ENCODE results near the gene C1orf74.

Gene C1orf74

DNA sequence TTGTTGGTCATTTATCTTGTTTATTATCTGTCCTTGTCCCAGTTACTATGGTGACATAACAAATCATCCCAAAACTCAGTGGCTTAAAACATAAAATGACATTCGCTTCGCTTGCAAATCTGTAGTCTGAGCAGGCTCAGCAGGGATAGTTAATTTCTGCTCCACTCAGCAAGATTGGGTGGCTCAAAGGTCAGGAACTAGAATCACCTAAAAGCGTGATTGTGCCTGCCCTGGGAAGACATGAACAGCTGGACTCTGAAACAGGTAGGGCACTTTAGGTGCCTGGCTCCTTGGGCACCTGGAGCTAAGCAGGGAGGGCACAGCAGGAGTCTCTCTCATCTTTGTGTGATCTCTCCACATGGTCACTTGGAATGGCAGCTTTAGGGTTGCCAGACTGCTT, 43.2 kb downstream of the C1orf74 start:
- Histone ChIP-seq H3K9ac (ENCODE audit: low read length) (no peak overlapping the region), H3K27me3 (ENCODE audit: control insufficient read depth in 1 of 2, insufficient read depth in 1 of 2, low read length in 2 of 2) (peaks cover 0 to 8% of the 10 kb centered on the region in 2 experiments), H4K91ac (ENCODE audit: low read length) (no peak overlapping the region), H2BK5ac (ENCODE audit: low read depth, low read length, poor library complexity, severe bottlenecking) (no peak overlapping the region), H3K23ac (ENCODE audit: low read length in 2 of 2) (no peak overlapping the region), H3K79me1 (replicated peaks; ENCODE audit: low read length, poor library complexity, severe bottlenecking) (no peaks in the 10 kb centered on the region), H3K4ac (ENCODE audit: low read depth in 1 of 2, low read length in 2 of 2) (no peak overlapping the region), H2AFZ (ENCODE audit: low read depth, low read length) (no peak overlapping the region), H3K4me2 (ENCODE audit: low read length, poor library complexity, severe bottlenecking) (no peak overlapping the region), H3K14ac (ENCODE audit: low read length in 2 of 2) (no peak overlapping the region), H3K9me3 (ENCODE audit: control insufficient read depth, low read length) (no peaks in the 10 kb centered on the region), H2BK15ac (ENCODE audit: low read depth, poor library complexity, severe bottlenecking) (no peak overlapping the region), H2AK5ac (ENCODE audit: low read length, severe bottlenecking) (no peak overlapping the region), H2BK120ac (ENCODE audit: low read depth, low read length) (no peak overlapping the region), H3K4me3 (ENCODE audit: insufficient read depth in 1 of 2, low read depth in 1 of 2, low read length in 2 of 2) (no peak overlapping the region), H3K18ac (ENCODE audit: low read depth in 1 of 2, low read length in 2 of 2) (no peak overlapping the region), H3K4me1 (ENCODE audit: control insufficient read depth, insufficient read depth, low read depth, low read length) (peaks cover 7% of the 10 kb centered on the region), H2BK12ac (ENCODE audit: low read length in 2 of 2) (no peak overlapping the region), H4K8ac (ENCODE audit: low read length) (no peak overlapping the region), H3K27ac (ENCODE audit: low read length, poor library complexity, severe bottlenecking) (no peak overlapping the region), H3K36me3 (ENCODE audit: control insufficient read depth in 1 of 2, insufficient read depth in 2 of 2, low read depth in 1 of 2, low read length in 2 of 2) (no peaks in the 10 kb centered on the region)
- DNase-seq = no peak
- WGBS = 85% methylated on average over 3 of the region's 3 CpGs

DNA sequence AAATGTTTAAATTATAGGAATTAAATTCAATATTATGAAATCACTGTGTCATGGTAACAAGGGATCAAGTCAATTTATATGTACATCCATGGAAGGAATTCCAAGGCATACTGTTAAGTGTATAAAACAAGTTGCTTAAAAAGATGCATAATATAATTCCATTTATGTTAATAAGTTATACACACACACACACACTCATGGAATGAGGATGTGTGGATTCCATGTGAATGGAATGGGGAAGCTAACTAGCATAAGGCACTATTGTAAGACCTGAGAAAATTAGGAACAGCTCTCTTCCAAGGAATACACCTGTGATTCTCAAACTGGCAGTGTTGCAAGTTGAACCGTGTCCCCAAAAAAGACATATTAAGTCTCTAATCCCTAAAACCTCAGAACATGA, 46.1 kb downstream of the C1orf74 start:
- H3K36me3 ChIP-seq (ENCODE audit: control insufficient read depth in 1 of 2, insufficient read depth in 2 of 2, low read depth in 1 of 2, low read length in 2 of 2) = no peaks in the 10 kb centered on the region
- no peaks in the 10 kb centered on the region for H3K79me1 ChIP-seq (replicated peaks; ENCODE audit: low read length, poor library complexity, severe bottlenecking)
- no peak overlapping the region for H2AK5ac ChIP-seq (ENCODE audit: low read length, severe bottlenecking)
- no peak for DNase-seq
- no peak overlapping the region for H2AFZ ChIP-seq (ENCODE audit: low read depth, low read length)
- H3K4me1 ChIP-seq (ENCODE audit: control insufficient read depth, insufficient read depth, low read depth, low read length) = peaks cover 4% of the 10 kb centered on the region
- H4K8ac ChIP-seq (ENCODE audit: low read length) = no peak overlapping the region
- no CpG with 5 or more reads among the region's 1 CpG for WGBS
- no peak overlapping the region for H2BK15ac ChIP-seq (ENCODE audit: low read depth, poor library complexity, severe bottlenecking)
- H2BK5ac ChIP-seq (ENCODE audit: low read depth, low read length, poor library complexity, severe bottlenecking) = no peak overlapping the region
- H3K4me3 ChIP-seq (ENCODE audit: insufficient read depth in 1 of 2, low read depth in 1 of 2, low read length in 2 of 2) = no peak overlapping the region
- H2BK12ac ChIP-seq (ENCODE audit: low read length in 2 of 2) = no peak overlapping the region
- no peak overlapping the region for H3K9ac ChIP-seq (ENCODE audit: low read length)
- H2BK120ac ChIP-seq (ENCODE audit: low read depth, low read length) = no peak overlapping the region
- H3K18ac ChIP-seq (ENCODE audit: low read depth in 1 of 2, low read length in 2 of 2) = no peak overlapping the region
- no peak overlapping the region for H3K27ac ChIP-seq (ENCODE audit: low read length, poor library complexity, severe bottlenecking)
- no peak overlapping the region for H3K4ac ChIP-seq (ENCODE audit: low read depth in 1 of 2, low read length in 2 of 2)
- no peak overlapping the region for H4K91ac ChIP-seq (ENCODE audit: low read length)
- H3K14ac ChIP-seq (ENCODE audit: low read length in 2 of 2) = no peak overlapping the region
- H3K9me3 ChIP-seq (ENCODE audit: control insufficient read depth, low read length) = no peaks in the 10 kb centered on the region
- no peak overlapping the region for H3K4me2 ChIP-seq (ENCODE audit: low read length, poor library complexity, severe bottlenecking)
- peaks cover 0 to 20% of the 10 kb centered on the region in 2 experiments for H3K27me3 ChIP-seq (ENCODE audit: control insufficient read depth in 1 of 2, insufficient read depth in 1 of 2, low read length in 2 of 2)
- no peak overlapping the region for H3K23ac ChIP-seq (ENCODE audit: low read length in 2 of 2)

DNA sequence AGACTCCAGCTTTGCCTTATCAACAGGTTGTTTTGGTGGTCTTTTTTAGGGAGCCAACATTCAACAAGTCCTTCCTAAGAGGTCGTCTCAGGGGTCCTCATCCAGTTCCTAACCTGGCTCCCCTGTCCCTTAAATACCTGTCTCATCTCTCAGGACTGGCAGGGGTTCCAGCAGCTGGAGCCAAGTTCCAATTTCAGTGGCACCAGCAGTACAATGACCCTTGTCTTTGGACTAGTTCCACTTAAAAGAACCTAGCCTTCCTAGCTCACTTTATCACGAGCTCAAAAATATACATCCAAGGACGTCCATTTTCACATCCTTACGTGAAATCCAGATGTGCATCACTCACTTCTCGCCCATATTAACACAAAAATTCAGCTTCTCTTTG, 47.2 kb downstream of the C1orf74 start:
- H3K4me3 ChIP-seq (ENCODE audit: insufficient read depth in 1 of 2, low read depth in 1 of 2, low read length in 2 of 2) = no peak overlapping the region
- H2BK12ac ChIP-seq (ENCODE audit: low read length in 2 of 2) = no peak overlapping the region
- peaks cover 0 to 20% of the 10 kb centered on the region in 2 experiments for H3K27me3 ChIP-seq (ENCODE audit: control insufficient read depth in 1 of 2, insufficient read depth in 1 of 2, low read length in 2 of 2)
- no peak overlapping the region for H4K91ac ChIP-seq (ENCODE audit: low read length)
- no peak overlapping the region for H3K18ac ChIP-seq (ENCODE audit: low read depth in 1 of 2, low read length in 2 of 2)
- no peak for DNase-seq
- no peak overlapping the region for H3K14ac ChIP-seq (ENCODE audit: low read length in 2 of 2)
- H2AFZ ChIP-seq (ENCODE audit: low read depth, low read length) = no peak overlapping the region
- no peak overlapping the region for H3K4ac ChIP-seq (ENCODE audit: low read depth in 1 of 2, low read length in 2 of 2)
- no peaks in the 10 kb centered on the region for H3K9me3 ChIP-seq (ENCODE audit: control insufficient read depth, low read length)
- no peak overlapping the region for H2BK15ac ChIP-seq (ENCODE audit: low read depth, poor library complexity, severe bottlenecking)
- no peak overlapping the region for H3K27ac ChIP-seq (ENCODE audit: low read length, poor library complexity, severe bottlenecking)
- H4K8ac ChIP-seq (ENCODE audit: low read length) = no peak overlapping the region
- no peak overlapping the region for H2BK120ac ChIP-seq (ENCODE audit: low read depth, low read length)
- H3K36me3 ChIP-seq (ENCODE audit: control insufficient read depth in 1 of 2, insufficient read depth in 2 of 2, low read depth in 1 of 2, low read length in 2 of 2) = no peaks in the 10 kb centered on the region
- no peak overlapping the region for H2BK5ac ChIP-seq (ENCODE audit: low read depth, low read length, poor library complexity, severe bottlenecking)
- no peak overlapping the region for H2AK5ac ChIP-seq (ENCODE audit: low read length, severe bottlenecking)
- no peaks in the 10 kb centered on the region for H3K4me1 ChIP-seq (ENCODE audit: control insufficient read depth, insufficient read depth, low read depth, low read length)
- no peak overlapping the region for H3K23ac ChIP-seq (ENCODE audit: low read length in 2 of 2)
- H3K9ac ChIP-seq (ENCODE audit: low read length) = no peak overlapping the region
- 77% methylated on average over 4 of the region's 5 CpGs for WGBS
- H3K4me2 ChIP-seq (ENCODE audit: low read length, poor library complexity, severe bottlenecking) = no peak overlapping the region
- no peaks in the 10 kb centered on the region for H3K79me1 ChIP-seq (replicated peaks; ENCODE audit: low read length, poor library complexity, severe bottlenecking)

DNA sequence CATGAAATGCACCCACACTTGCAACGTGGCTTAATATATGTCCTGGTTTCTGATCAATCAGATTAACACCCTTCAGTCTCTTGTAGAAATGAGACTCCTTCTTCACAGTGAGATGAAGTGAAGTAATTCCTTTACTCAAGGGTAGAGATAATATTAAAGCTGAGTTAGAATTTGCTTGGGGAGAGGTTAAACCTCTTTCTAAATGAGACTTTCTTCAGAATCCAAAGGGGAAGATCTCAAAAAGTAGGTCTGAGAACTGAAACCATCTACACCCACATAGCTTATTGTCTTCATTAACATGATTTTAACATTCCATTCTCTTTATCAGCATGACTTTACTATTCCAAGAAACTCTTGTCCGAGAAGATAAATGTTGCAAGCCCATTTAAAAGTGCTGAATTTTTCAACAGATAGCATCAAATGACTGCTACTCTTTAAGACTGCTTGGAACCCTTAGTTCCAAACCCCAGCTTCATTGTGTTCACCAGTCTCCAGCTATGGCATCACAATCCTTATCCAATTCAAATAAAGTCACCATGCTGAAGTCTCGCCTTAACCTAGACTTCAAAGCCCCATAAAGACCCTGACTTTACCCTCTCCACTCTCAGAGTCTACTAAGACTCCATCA, 47.8 kb downstream of the C1orf74 start:
- H2BK5ac ChIP-seq (ENCODE audit: low read depth, low read length, poor library complexity, severe bottlenecking) = no peak overlapping the region
- no peaks in the 10 kb centered on the region for H3K9me3 ChIP-seq (ENCODE audit: control insufficient read depth, low read length)
- H3K9ac ChIP-seq (ENCODE audit: low read length) = no peak overlapping the region
- no peak overlapping the region for H3K4me2 ChIP-seq (ENCODE audit: low read length, poor library complexity, severe bottlenecking)
- no peak overlapping the region for H3K27ac ChIP-seq (ENCODE audit: low read length, poor library complexity, severe bottlenecking)
- H3K36me3 ChIP-seq (ENCODE audit: control insufficient read depth in 1 of 2, insufficient read depth in 2 of 2, low read depth in 1 of 2, low read length in 2 of 2) = no peaks in the 10 kb centered on the region
- no peak overlapping the region for H3K14ac ChIP-seq (ENCODE audit: low read length in 2 of 2)
- no peak overlapping the region for H2AK5ac ChIP-seq (ENCODE audit: low read length, severe bottlenecking)
- H3K4me3 ChIP-seq (ENCODE audit: insufficient read depth in 1 of 2, low read depth in 1 of 2, low read length in 2 of 2) = no peak overlapping the region
- H3K4ac ChIP-seq (ENCODE audit: low read depth in 1 of 2, low read length in 2 of 2) = no peak overlapping the region
- no peak overlapping the region for H3K23ac ChIP-seq (ENCODE audit: low read length in 2 of 2)
- H2BK120ac ChIP-seq (ENCODE audit: low read depth, low read length) = no peak overlapping the region
- H2BK12ac ChIP-seq (ENCODE audit: low read length in 2 of 2) = no peak overlapping the region
- no peak overlapping the region for H2BK15ac ChIP-seq (ENCODE audit: low read depth, poor library complexity, severe bottlenecking)
- no peaks in the 10 kb centered on the region for H3K79me1 ChIP-seq (replicated peaks; ENCODE audit: low read length, poor library complexity, severe bottlenecking)
- H3K18ac ChIP-seq (ENCODE audit: low read depth in 1 of 2, low read length in 2 of 2) = no peak overlapping the region
- no peaks in the 10 kb centered on the region for H3K4me1 ChIP-seq (ENCODE audit: control insufficient read depth, insufficient read depth, low read depth, low read length)
- H4K91ac ChIP-seq (ENCODE audit: low read length) = no peak overlapping the region
- H2AFZ ChIP-seq (ENCODE audit: low read depth, low read length) = no peak overlapping the region
- 81% methylated on average over 2 of the region's 3 CpGs for WGBS
- H4K8ac ChIP-seq (ENCODE audit: low read length) = no peak overlapping the region
- no peak for DNase-seq
- H3K27me3 ChIP-seq (ENCODE audit: control insufficient read depth in 1 of 2, insufficient read depth in 1 of 2, low read length in 2 of 2) = peaks cover 0 to 20% of the 10 kb centered on the region in 2 experiments
